ENCODE measurements around the gene JAK2.

JAK2 gene

GRCh38 chr9:4980086-4980727 lies 4.9 kb upstream of the JAK2 start:
- CTCF ChIA-PET = interaction anchor here (0.5 to 1.6 kb wide), 4 partner anchors 42 to 612 kb away, joined by 3 to 5 read pairs (median 3); no protein-coding TSS in a partner anchor
- TF ChIP-seq SETDB1 (IDR thresholded peaks at IDR 0.05; ENCODE audit: insufficient read length, low read length) (no peak), ZBTB21 (tag by site-specific recombination; IDR thresholded peaks at IDR 0.05) (no peak), KLF8 (tag by site-specific recombination; IDR thresholded peaks at IDR 0.05) (no peak)

GRCh38 chr9:4982721-4983482 lies 2.2 kb upstream of the JAK2 start:
- no peak for TF ChIP-seq ZBTB17 (tag by site-specific recombination; IDR thresholded peaks at IDR 0.05)
- TF ChIP-seq PRDM10 (tag by site-specific recombination; IDR thresholded peaks at IDR 0.05) = 0 out of 2 replicates have a peak, but pooled peaks have one; percentile 9
- H3K27ac ChIP-seq (ENCODE audit: extremely low read depth, low read depth, low read length) = no peak overlapping the region
- no peaks in the 10 kb centered on the region for H3K4me1 ChIP-seq (ENCODE audit: control insufficient read depth, insufficient read depth, low read length)
- H3K4me3 ChIP-seq (ENCODE audit: low read depth, low read length) = no peak overlapping the region
- CTCF ChIA-PET = interaction anchor here (0.6 to 1.0 kb wide), 4 partner anchors 15 to 603 kb away, joined by 3 to 4 read pairs (median 3); no protein-coding TSS in a partner anchor
- H3K36me3 ChIP-seq (ENCODE audit: control insufficient read depth in 2 of 2, insufficient read depth in 1 of 2, low read length in 2 of 2) = no peaks in the 10 kb centered on the region
- no peaks in the 10 kb centered on the region for H3K9me3 ChIP-seq (ENCODE audit: control insufficient read depth, insufficient read depth, low read depth, low read length)
- POLR2A ChIA-PET = interaction anchor here (1.0 kb wide), 1 partner anchor 190 kb away, joined by 3 read pairs; the partner anchor contains the start of gene RCL1

More at GRCh38 chr9:4980086-4980727, 4.9 kb upstream of the JAK2 start:
- POLR2A ChIA-PET = no interaction called here
- no peaks in the 10 kb centered on the region for H3K9me3 ChIP-seq (ENCODE audit: control insufficient read depth, insufficient read depth, low read depth, low read length)
- H3K27ac ChIP-seq (ENCODE audit: extremely low read depth, low read depth, low read length) = no peak overlapping the region
- H3K4me1 ChIP-seq (ENCODE audit: control insufficient read depth, insufficient read depth, low read length) = no peaks in the 10 kb centered on the region
- no peak overlapping the region for H3K4me3 ChIP-seq (ENCODE audit: low read depth, low read length)
- H3K36me3 ChIP-seq (ENCODE audit: control insufficient read depth in 2 of 2, insufficient read depth in 1 of 2, low read length in 2 of 2) = no peaks in the 10 kb centered on the region

GRCh38 chr9:4983601-4984165 lies 1.4 kb upstream of the JAK2 start:
- TF ChIP-seq PRDM1 (tag by site-specific recombination; IDR thresholded peaks at IDR 0.05) = 0 out of 2 replicates have a peak, but pooled peaks have one; percentile 17
- no peak for TF ChIP-seq ZFHX2 (tag by site-specific recombination; conservative IDR thresholded peaks at IDR 0.05)
- Histone ChIP-seq H3K9me3 (ENCODE audit: control insufficient read depth, insufficient read depth, low read depth, low read length) (no peaks in the 10 kb centered on the region), H3K4me1 (ENCODE audit: control insufficient read depth, insufficient read depth, low read length) (no peaks in the 10 kb centered on the region), H3K27ac (ENCODE audit: extremely low read depth, low read depth, low read length) (peak overlapping the region; percentile 81), H3K4me3 (ENCODE audit: low read depth, low read length) (no peak overlapping the region), H3K36me3 (ENCODE audit: control insufficient read depth in 2 of 2, insufficient read depth in 1 of 2, low read length in 2 of 2) (no peaks in the 10 kb centered on the region)
- POLR2A ChIA-PET = interaction anchor here (1.0 kb wide), 1 partner anchor 191 kb away, joined by 3 read pairs; the partner anchor contains the start of gene RCL1
- CTCF ChIA-PET = interaction anchor here (0.6 to 1.0 kb wide), 2 partner anchors 51 to 101 kb away, joined by 3 read pairs; no protein-coding TSS in a partner anchor

GRCh38 chr9:4984171-4984620 lies 876 bp upstream of the JAK2 start:
- no peaks in the 10 kb centered on the region for H3K4me1 ChIP-seq (ENCODE audit: control insufficient read depth, insufficient read depth, low read length)
- H3K9me3 ChIP-seq (ENCODE audit: control insufficient read depth, insufficient read depth, low read depth, low read length) = no peaks in the 10 kb centered on the region
- peak overlapping the region; percentile 53 for H3K4me3 ChIP-seq (ENCODE audit: low read depth, low read length)
- H3K27ac ChIP-seq (ENCODE audit: extremely low read depth, low read depth, low read length) = peak overlapping the region; percentile 81
- CTCF ChIA-PET = interaction anchor here (1.0 to 6.9 kb wide), 2 partner anchors 102 to 223 kb away, joined by 3 to 94 read pairs; no protein-coding TSS in a partner anchor
- no peaks in the 10 kb centered on the region for H3K36me3 ChIP-seq (ENCODE audit: control insufficient read depth in 2 of 2, insufficient read depth in 1 of 2, low read length in 2 of 2)
- POLR2A ChIA-PET = interaction anchor here (1.1 to 1.3 kb wide), 6 partner anchors 46 to 453 kb away, joined by 3 to 11 read pairs (median 3); partner anchors contain the start of gene RCL1
- TF ChIP-seq ZNF366 (tag by site-specific recombination; conservative IDR thresholded peaks at IDR 0.05) (peak; percentile 60), ZNF785 (tag by site-specific recombination; IDR thresholded peaks at IDR 0.05) (no peak), ZNF558 (tag by site-specific recombination; IDR thresholded peaks at IDR 0.05) (no peak), ZSCAN4 (tag by site-specific recombination; IDR thresholded peaks at IDR 0.05) (0 out of 2 replicates have a peak, but pooled peaks have one; percentile 10), ZNF423 (tag by site-specific recombination; IDR thresholded peaks at IDR 0.05) (no peak), ZNF664 (tag by site-specific recombination; IDR thresholded peaks at IDR 0.05) (peak; percentile 86), ZNF18 (tag by site-specific recombination; IDR thresholded peaks at IDR 0.05) (0 out of 2 replicates have a peak, but pooled peaks have one; percentile 7), OVOL3 (tag by site-specific recombination; IDR thresholded peaks at IDR 0.05) (no peak), ZNF449 (tag by site-specific recombination; IDR thresholded peaks at IDR 0.05) (peak; percentile 84)
